ENCODE data around the gene AMELY.

AMELY gene

DNA sequence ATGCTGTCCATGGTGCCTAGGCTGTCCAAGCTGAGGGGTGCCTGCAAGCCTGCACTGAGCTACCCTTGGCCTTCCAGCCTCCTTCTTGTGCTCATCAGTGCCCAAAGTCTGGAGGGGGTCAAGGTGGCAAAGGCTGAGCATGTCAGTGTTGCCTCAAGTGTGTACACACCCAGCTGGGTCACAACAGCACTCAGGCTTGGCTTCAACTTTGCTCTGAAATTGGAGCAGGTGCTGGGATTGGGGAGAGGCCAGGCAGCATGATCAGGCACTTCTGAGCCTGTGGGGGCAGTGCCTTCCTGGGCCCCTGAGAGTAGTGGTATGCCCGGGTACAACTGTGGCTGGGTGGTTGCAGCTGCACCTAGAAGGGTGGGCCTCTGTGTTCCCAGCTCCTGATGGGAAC, 17.7 kb upstream of the AMELY start:
- Histone ChIP-seq H3F3A (ENCODE audit: control insufficient read depth, insufficient read depth) (no peaks in the 10 kb centered on the region), H3K79me2 (ENCODE audit: control insufficient read depth, low read length) (no peaks in the 10 kb centered on the region), H3K27ac (ENCODE audit: low read depth, low read length) (no peak overlapping the region), H3K4me1 (ENCODE audit: control insufficient read depth, low read length) (no peaks in the 10 kb centered on the region), H3K9me3 (ENCODE audit: control insufficient read depth, insufficient read depth, low read length) (no peaks in the 10 kb centered on the region), H3K4me3 (ENCODE audit: low read length) (no peak overlapping the region), H3K4me2 (ENCODE audit: low read length) (no peak overlapping the region), H4K20me1 (ENCODE audit: control insufficient read depth, insufficient read depth, low read depth, low read length) (no peaks in the 10 kb centered on the region), H3K36me3 (ENCODE audit: control insufficient read depth, low read length) (no peaks in the 10 kb centered on the region), H3K9me2 (replicated peaks; ENCODE audit: control insufficient read depth, low read length) (no peaks in the 10 kb centered on the region), H3K27me3 (ENCODE audit: control insufficient read depth, low read length) (no peaks in the 10 kb centered on the region)
- no peak for TF ChIP-seq EZH2phosphoT487 (IDR thresholded peaks at IDR 0.05; ENCODE audit: borderline replicate concordance, low read length)
- TF ChIP-seq, protein P1, sequence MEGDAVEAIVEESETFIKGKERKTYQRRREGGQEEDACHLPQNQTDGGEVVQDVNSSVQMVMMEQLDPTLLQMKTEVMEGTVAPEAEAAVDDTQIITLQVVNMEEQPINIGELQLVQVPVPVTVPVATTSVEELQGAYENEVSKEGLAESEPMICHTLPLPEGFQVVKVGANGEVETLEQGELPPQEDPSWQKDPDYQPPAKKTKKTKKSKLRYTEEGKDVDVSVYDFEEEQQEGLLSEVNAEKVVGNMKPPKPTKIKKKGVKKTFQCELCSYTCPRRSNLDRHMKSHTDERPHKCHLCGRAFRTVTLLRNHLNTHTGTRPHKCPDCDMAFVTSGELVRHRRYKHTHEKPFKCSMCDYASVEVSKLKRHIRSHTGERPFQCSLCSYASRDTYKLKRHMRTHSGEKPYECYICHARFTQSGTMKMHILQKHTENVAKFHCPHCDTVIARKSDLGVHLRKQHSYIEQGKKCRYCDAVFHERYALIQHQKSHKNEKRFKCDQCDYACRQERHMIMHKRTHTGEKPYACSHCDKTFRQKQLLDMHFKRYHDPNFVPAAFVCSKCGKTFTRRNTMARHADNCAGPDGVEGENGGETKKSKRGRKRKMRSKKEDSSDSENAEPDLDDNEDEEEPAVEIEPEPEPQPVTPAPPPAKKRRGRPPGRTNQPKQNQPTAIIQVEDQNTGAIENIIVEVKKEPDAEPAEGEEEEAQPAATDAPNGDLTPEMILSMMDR (IDR thresholded peaks at IDR 0.05; ENCODE audit: low read depth, low read length, poor library complexity, severe bottlenecking), result no peak

DNA sequence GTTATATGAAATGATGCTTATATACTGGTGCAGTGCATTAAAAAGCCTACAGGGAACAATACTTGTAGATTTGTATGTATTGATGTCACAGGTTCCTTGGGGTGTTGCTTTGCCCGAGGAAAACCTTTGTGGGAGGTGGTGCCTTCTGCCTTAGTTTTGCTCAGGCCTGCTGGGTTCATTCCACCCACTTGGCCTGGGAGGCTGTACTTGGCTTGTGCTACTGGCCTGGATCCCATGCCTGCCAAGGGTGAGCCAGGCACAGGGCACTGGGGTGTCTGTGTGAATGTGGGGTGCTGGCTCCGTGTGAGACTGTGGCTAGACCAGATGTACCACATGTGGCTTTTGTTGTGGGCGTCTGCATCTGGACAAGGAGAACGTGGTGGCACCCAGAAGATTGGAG, 16.7 kb upstream of the AMELY start:
- Histone ChIP-seq H3K9me3 (ENCODE audit: control insufficient read depth, insufficient read depth, low read length) (no peaks in the 10 kb centered on the region), H3K4me1 (ENCODE audit: control insufficient read depth, low read length) (no peaks in the 10 kb centered on the region), H4K20me1 (ENCODE audit: control insufficient read depth, insufficient read depth, low read depth, low read length) (no peaks in the 10 kb centered on the region), H3K4me3 (ENCODE audit: low read length) (no peak overlapping the region), H3K27ac (ENCODE audit: low read depth, low read length) (no peak overlapping the region), H3K27me3 (ENCODE audit: control insufficient read depth, low read length) (no peaks in the 10 kb centered on the region), H3F3A (ENCODE audit: control insufficient read depth, insufficient read depth) (no peaks in the 10 kb centered on the region), H3K9me2 (replicated peaks; ENCODE audit: control insufficient read depth, low read length) (no peaks in the 10 kb centered on the region), H3K4me2 (ENCODE audit: low read length) (no peak overlapping the region), H3K79me2 (ENCODE audit: control insufficient read depth, low read length) (no peaks in the 10 kb centered on the region), H3K36me3 (ENCODE audit: control insufficient read depth, low read length) (no peaks in the 10 kb centered on the region)
- TF ChIP-seq EZH2phosphoT487 (IDR thresholded peaks at IDR 0.05; ENCODE audit: borderline replicate concordance, low read length), result no peak
- TF ChIP-seq, protein P1 (IDR thresholded peaks at IDR 0.05; ENCODE audit: low read depth, low read length, poor library complexity, severe bottlenecking), result no peak

DNA sequence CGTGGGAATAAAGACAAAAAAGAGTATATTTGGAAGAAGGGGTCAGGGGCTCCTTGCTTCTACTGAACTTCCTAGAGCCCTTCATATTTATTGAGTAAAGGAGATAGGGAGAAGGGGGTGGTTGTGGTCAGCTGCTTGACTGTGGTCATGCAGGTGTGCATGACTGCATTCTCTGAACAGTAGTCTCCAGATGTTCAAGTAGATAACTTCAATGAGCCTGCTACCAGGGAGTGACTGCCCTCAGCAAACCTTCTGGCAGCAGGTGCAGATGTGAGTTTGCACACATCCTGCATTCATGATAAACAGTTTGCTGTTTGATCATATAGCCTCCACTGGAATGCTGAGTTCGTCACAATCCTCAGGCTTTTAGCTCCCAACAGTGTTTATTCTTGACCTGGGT, 9.5 kb upstream of the AMELY start:
- Histone ChIP-seq H3K36me3 (ENCODE audit: control insufficient read depth, low read length) (no peaks in the 10 kb centered on the region), H3K4me1 (ENCODE audit: control insufficient read depth, low read length) (no peaks in the 10 kb centered on the region), H3K79me2 (ENCODE audit: control insufficient read depth, low read length) (no peaks in the 10 kb centered on the region), H3K9me2 (replicated peaks; ENCODE audit: control insufficient read depth, low read length) (no peaks in the 10 kb centered on the region), H3K4me2 (ENCODE audit: low read length) (no peak overlapping the region), H3F3A (ENCODE audit: control insufficient read depth, insufficient read depth) (no peaks in the 10 kb centered on the region), H3K27me3 (ENCODE audit: control insufficient read depth, low read length) (no peaks in the 10 kb centered on the region), H3K4me3 (ENCODE audit: low read length) (no peak overlapping the region), H3K9me3 (ENCODE audit: control insufficient read depth, insufficient read depth, low read length) (no peaks in the 10 kb centered on the region), H3K27ac (ENCODE audit: low read depth, low read length) (no peak overlapping the region), H4K20me1 (ENCODE audit: control insufficient read depth, insufficient read depth, low read depth, low read length) (no peaks in the 10 kb centered on the region)
- TF ChIP-seq, protein P1 (IDR thresholded peaks at IDR 0.05; ENCODE audit: low read depth, low read length, poor library complexity, severe bottlenecking), result no peak
- TF ChIP-seq EZH2phosphoT487 (IDR thresholded peaks at IDR 0.05; ENCODE audit: borderline replicate concordance, low read length), result no peak

DNA sequence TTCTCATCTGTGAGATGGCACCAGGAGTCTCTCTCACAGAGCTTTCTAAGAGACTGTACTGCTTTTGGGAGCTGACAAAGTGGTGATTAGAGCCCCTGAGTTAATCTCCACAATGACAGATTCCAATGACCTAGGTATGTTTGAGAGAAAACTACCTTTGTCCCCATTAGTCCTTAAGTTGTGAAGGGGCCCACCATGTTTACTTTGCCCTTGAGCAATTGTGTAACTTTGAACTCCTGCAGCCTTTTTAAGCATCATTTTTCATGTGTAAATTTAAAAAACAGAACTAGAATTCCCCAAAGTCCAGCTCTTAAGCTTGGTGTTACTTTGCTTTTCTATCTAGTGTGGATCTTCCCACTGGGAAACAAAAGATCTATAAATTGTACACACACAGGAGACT, 1.8 kb upstream of the AMELY start:
- no peaks in the 10 kb centered on the region for H3K79me2 ChIP-seq (ENCODE audit: control insufficient read depth, low read length)
- H3K27ac ChIP-seq (ENCODE audit: low read depth, low read length), result no peak overlapping the region
- no peaks in the 10 kb centered on the region for H3K36me3 ChIP-seq (ENCODE audit: control insufficient read depth, low read length)
- no peaks in the 10 kb centered on the region for H3K9me2 ChIP-seq (replicated peaks; ENCODE audit: control insufficient read depth, low read length)
- H4K20me1 ChIP-seq (ENCODE audit: control insufficient read depth, insufficient read depth, low read depth, low read length), result no peaks in the 10 kb centered on the region
- H3K4me3 ChIP-seq (ENCODE audit: low read length), result no peak overlapping the region
- no peaks in the 10 kb centered on the region for H3F3A ChIP-seq (ENCODE audit: control insufficient read depth, insufficient read depth)
- H3K4me2 ChIP-seq (ENCODE audit: low read length), result no peak overlapping the region
- no peak for TF ChIP-seq EZH2phosphoT487 (IDR thresholded peaks at IDR 0.05; ENCODE audit: borderline replicate concordance, low read length)
- TF ChIP-seq, protein P1 (IDR thresholded peaks at IDR 0.05; ENCODE audit: low read depth, low read length, poor library complexity, severe bottlenecking), result no peak
- no peaks in the 10 kb centered on the region for H3K27me3 ChIP-seq (ENCODE audit: control insufficient read depth, low read length)
- no peaks in the 10 kb centered on the region for H3K4me1 ChIP-seq (ENCODE audit: control insufficient read depth, low read length)
- H3K9me3 ChIP-seq (ENCODE audit: control insufficient read depth, insufficient read depth, low read length), result no peaks in the 10 kb centered on the region

Measured in DOHH2 (cell line).